Ramos (cell line): ENCODE measurements around the gene ZNF318.

Experiments used
- in situ Hi-C: fragments of 300-500 bp; cut with MboI; formaldehyde crosslinking; loops from one replicate; pipeline ENCODE4 v1.14.3; 2022; ENCODE audit warnings: low sequenced_read_pairs; ENCODE audit not compliant: unreplicated experiment

Gene ZNF318

GRCh38 chr6:43287717-43288679, 81.4 kb downstream of the ZNF318 start:
- in situ Hi-C loops: no loop called here

GRCh38 chr6:43286980-43287716, 82.3 kb downstream of the ZNF318 start:
- in situ Hi-C loops: no loop called here

- in situ Hi-C loops: no loop called here
Measured at GRCh38 chr6:43286456-43286979, 82.9 kb downstream of the ZNF318 start.
